HepG2 (cell line): ENCODE data around the gene PRSS8. TPM values are rescaled to one million over a fixed set of nuclear protein-coding genes. Genes with fewer than 3 reads are reported as not detected.

ENCODE experiments used
- CBX5 ChIP-seq: sonication (generic); formaldehyde crosslinking; IDR thresholded peaks from 2 replicates; pipeline ENCODE4 v1.4.0; 2020; ENCODE audit warnings: missing genetic modification reagents, borderline replicate concordance
- CCDC6 ChIP-seq: sonication (generic); formaldehyde crosslinking; IDR thresholded peaks from 2 replicates; pipeline ENCODE4 v1.8.1; 2022; ENCODE audit warnings: mild to moderate bottlenecking, missing genetic modification reagents, moderate library complexity
- EP300 ChIP-seq, 3 experiments: sonication (generic) in 1 of 3; formaldehyde crosslinking in 1 of 3; IDR thresholded peaks; 2 replicates each; pipeline versions ENCODE4 v1.5.1 to v1.6.1; 2011 to 2020; ENCODE audit warnings: low read depth in 2 of 3, low read length in 2 of 3, borderline replicate concordance in 1 of 3, improper control_type of control experiment in 1 of 3, mild to moderate bottlenecking in 1 of 3, missing genetic modification reagents in 1 of 3, moderate library complexity in 1 of 3
- HOXD1 ChIP-seq: sonication (generic); formaldehyde crosslinking; IDR thresholded peaks from 2 replicates; pipeline ENCODE4 v1.5.0; 2020; ENCODE audit warnings: missing genetic modification reagents
- IKZF1 ChIP-seq: fragments of 450-650 bp; IDR thresholded peaks from 2 replicates; pipeline ENCODE4 v1.7.1; 2016
- KMT2A ChIP-seq: sonication (generic); formaldehyde crosslinking; IDR thresholded peaks from 2 replicates; pipeline ENCODE4 v1.4.0; 2020; ENCODE audit warnings: missing genetic modification reagents
- KMT2B ChIP-seq: IDR thresholded peaks from 2 replicates; pipeline ENCODE4 v1.6.1; 2016; ENCODE audit warnings: missing genetic modification reagents, missing compliant biosample characterization
- NR2C2 ChIP-seq: sonication (generic); formaldehyde crosslinking; IDR thresholded peaks from 2 replicates; pipeline ENCODE4 v1.4.0; 2020; ENCODE audit warnings: missing genetic modification reagents, mild to moderate bottlenecking, moderate library complexity, borderline replicate concordance
- ONECUT2 ChIP-seq: sonication (generic); formaldehyde crosslinking; IDR thresholded peaks from 2 replicates; pipeline ENCODE4 v1.4.0; 2020; ENCODE audit warnings: missing genetic modification reagents
- TRIM24 ChIP-seq: sonication (generic); formaldehyde crosslinking; IDR thresholded peaks from 2 replicates; pipeline ENCODE4 v1.8.0; 2022; ENCODE audit warnings: mild to moderate bottlenecking, missing genetic modification reagents
- ZBTB37 ChIP-seq: sonication (generic); formaldehyde crosslinking; IDR thresholded peaks from 2 replicates; pipeline ENCODE4 v1.4.0; 2020; ENCODE audit warnings: mild to moderate bottlenecking, missing genetic modification reagents
- ZNF3 ChIP-seq: IDR thresholded peaks from 2 replicates; pipeline ENCODE4 v1.7.0; 2017; ENCODE audit warnings: inconsistent platforms
- ZNF337 ChIP-seq: sonication (generic); formaldehyde crosslinking; IDR thresholded peaks from 2 replicates; pipeline ENCODE4 v1.5.1; 2020; ENCODE audit warnings: missing genetic modification reagents, low read depth, mild to moderate bottlenecking, borderline replicate concordance
- ZNF354B ChIP-seq: sonication (generic); formaldehyde crosslinking; IDR thresholded peaks from 2 replicates; pipeline ENCODE4 v1.8.0; 2022; ENCODE audit warnings: mild to moderate bottlenecking, missing genetic modification reagents
- ZNF441 ChIP-seq: sonication (generic); formaldehyde crosslinking; IDR thresholded peaks from 2 replicates; pipeline ENCODE4 v1.7.0; 2021; ENCODE audit warnings: missing genetic modification reagents, borderline replicate concordance
- ZNF501 ChIP-seq: sonication (generic); formaldehyde crosslinking; IDR thresholded peaks from 2 replicates; pipeline ENCODE4 v1.5.1; 2020; ENCODE audit warnings: mild to moderate bottlenecking, moderate library complexity, missing genetic modification reagents
- ZNF770 ChIP-seq: sonication (generic); formaldehyde crosslinking; IDR thresholded peaks from 2 replicates; pipeline ENCODE4 v1.5.0; 2020; ENCODE audit warnings: mild to moderate bottlenecking, missing genetic modification reagents
- ZNF777 ChIP-seq: sonication (generic); formaldehyde crosslinking; IDR thresholded peaks from 2 replicates; pipeline ENCODE4 v1.4.0; 2020; ENCODE audit warnings: missing genetic modification reagents
- polyA plus RNA-seq, 8 experiments: library from polyadenylated mRNA; depleted of rRNA in 3 of 8; stranded (reverse) in 7 of 8; unstranded in 1 of 8; fragments of >200 nt; fragmentation: Illumina TruSeq in 4 of 8; extraction: Trizol in 4 of 8; gene quantifications; 2 replicates each; pipeline versions ENCODE4 v1.2.1 to v1.2.3, GENCODE V29; 2011 to 2016; ENCODE audit warnings: low read depth in 4 of 8, missing spikeins in 1 of 8, mixed read lengths in 1 of 8; ENCODE audit not compliant: insufficient read depth in 1 of 8
- total RNA-seq, 5 experiments: library from RNA; depleted of rRNA; stranded (reverse); fragments of >200 nt; fragmentation: Illumina TruSeq; extraction: Trizol; gene quantifications; 2 replicates each; pipeline ENCODE4 v1.2.3, GENCODE V29; 2016; ENCODE audit warnings: low read depth in 1 of 5
- TF ChIP-seq, protein P1 (sequence below): sonication (generic); formaldehyde crosslinking; IDR thresholded peaks from 2 replicates; pipeline ENCODE4 v1.4.0; 2020; ENCODE audit warnings: mild to moderate bottlenecking, low read depth, missing genetic modification reagents
- TF ChIP-seq, protein P2 (sequence below): sonication (generic); formaldehyde crosslinking; conservative IDR thresholded peaks from 2 replicates; pipeline ENCODE4 v1.4.0; 2020; ENCODE audit warnings: missing genetic modification reagents
- TF ChIP-seq, protein P3 (sequence below): sonication (generic); formaldehyde crosslinking; IDR thresholded peaks from 2 replicates; pipeline ENCODE4 v1.5.0; 2020; ENCODE audit warnings: missing genetic modification reagents

The PRSS8 gene
- total and polyA plus RNA-seq, 2 of the 13 experiments (the other 11 are each of a cell fraction or from before 2014, with no cell fraction given), result 2.6 to 7.2 TPM

DNA sequence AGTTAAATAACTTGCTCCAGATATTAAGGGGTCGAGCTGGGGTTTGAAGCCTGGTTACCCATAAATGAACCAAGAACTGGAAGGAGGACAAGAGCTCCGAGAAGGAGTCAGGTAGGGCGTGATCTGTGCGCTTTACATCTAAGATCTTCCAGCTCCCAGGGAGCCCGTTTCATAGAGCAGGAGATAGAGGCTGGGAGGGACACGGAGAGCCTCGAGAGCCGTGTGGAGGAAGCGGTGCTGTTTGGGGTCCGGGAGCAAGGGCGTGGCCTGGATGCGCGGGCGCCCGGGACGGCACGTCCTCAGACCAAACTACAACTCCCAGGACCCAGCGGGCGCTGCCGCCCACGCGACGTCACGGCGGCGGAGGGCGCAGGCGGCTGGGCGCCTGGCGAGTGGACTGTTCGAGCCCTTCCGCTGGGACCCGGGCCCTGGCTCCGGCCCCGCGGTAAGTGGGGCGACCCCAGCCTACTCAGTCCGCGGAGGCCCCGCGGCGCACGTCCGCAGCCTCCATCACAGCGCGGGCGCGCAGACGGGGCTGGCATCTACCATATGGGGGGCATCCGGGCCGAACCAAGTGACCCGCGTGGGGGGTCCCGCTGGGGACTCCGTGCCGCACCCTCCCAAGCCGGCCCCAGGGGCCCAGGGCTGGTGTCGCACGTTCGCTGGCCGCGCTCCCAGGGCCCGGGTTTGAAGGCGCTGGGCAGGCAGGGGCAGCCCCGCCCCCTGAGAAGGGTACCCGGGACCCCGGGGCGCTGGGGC, 27.3 kb downstream of the PRSS8 start, which contains the start of gene BCKDK (continued):
- TF ChIP-seq, protein P1, sequence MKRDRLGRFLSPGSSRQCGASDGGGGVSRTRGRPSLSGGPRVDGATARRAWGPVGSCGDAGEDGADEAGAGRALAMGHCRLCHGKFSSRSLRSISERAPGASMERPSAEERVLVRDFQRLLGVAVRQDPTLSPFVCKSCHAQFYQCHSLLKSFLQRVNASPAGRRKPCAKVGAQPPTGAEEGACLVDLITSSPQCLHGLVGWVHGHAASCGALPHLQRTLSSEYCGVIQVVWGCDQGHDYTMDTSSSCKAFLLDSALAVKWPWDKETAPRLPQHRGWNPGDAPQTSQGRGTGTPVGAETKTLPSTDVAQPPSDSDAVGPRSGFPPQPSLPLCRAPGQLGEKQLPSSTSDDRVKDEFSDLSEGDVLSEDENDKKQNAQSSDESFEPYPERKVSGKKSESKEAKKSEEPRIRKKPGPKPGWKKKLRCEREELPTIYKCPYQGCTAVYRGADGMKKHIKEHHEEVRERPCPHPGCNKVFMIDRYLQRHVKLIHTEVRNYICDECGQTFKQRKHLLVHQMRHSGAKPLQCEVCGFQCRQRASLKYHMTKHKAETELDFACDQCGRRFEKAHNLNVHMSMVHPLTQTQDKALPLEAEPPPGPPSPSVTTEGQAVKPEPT (CRISPR knock-in tag), result no peak
- TF ChIP-seq ZNF770 (CRISPR knock-in tag), result peak; percentile 48; the same call in 1 of the 2 replicates
- TF ChIP-seq, protein P2, sequence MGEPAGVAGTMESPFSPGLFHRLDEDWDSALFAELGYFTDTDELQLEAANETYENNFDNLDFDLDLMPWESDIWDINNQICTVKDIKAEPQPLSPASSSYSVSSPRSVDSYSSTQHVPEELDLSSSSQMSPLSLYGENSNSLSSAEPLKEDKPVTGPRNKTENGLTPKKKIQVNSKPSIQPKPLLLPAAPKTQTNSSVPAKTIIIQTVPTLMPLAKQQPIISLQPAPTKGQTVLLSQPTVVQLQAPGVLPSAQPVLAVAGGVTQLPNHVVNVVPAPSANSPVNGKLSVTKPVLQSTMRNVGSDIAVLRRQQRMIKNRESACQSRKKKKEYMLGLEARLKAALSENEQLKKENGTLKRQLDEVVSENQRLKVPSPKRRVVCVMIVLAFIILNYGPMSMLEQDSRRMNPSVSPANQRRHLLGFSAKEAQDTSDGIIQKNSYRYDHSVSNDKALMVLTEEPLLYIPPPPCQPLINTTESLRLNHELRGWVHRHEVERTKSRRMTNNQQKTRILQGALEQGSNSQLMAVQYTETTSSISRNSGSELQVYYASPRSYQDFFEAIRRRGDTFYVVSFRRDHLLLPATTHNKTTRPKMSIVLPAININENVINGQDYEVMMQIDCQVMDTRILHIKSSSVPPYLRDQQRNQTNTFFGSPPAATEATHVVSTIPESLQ (CRISPR knock-in tag), result 0 out of 2 replicates have a peak, but pooled peaks have one; percentile 23
- no peak for TF ChIP-seq IKZF1
- TF ChIP-seq CCDC6 (CRISPR knock-in tag), result no peak
- TF ChIP-seq ZNF777, result no peak; the same call in 1 of the 2 replicates
- TF ChIP-seq ONECUT2 (CRISPR knock-in tag), result 0 out of 2 replicates have a peak, but pooled peaks have one; percentile 39
- peak; percentile 52; the same call in 1 of the 2 replicates for TF ChIP-seq KMT2B (CRISPR knock-in tag)
- peak; percentile 40; the same call in 1 of the 2 replicates for TF ChIP-seq ZNF441 (CRISPR knock-in tag)
- TF ChIP-seq HOXD1 (CRISPR knock-in tag), result peak; percentile 70; the same call in 1 of the 2 replicates
- TF ChIP-seq KMT2A (CRISPR knock-in tag), result peak; percentile 59
- TF ChIP-seq, protein P3, sequence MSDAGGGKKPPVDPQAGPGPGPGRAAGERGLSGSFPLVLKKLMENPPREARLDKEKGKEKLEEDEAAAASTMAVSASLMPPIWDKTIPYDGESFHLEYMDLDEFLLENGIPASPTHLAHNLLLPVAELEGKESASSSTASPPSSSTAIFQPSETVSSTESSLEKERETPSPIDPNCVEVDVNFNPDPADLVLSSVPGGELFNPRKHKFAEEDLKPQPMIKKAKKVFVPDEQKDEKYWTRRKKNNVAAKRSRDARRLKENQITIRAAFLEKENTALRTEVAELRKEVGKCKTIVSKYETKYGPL (CRISPR knock-in tag), result no peak
- no peak for TF ChIP-seq ZBTB37 (CRISPR knock-in tag)
- TF ChIP-seq ZNF337 (CRISPR knock-in tag), result peak; percentile 52; the same call in 1 of the 2 replicates
- TF ChIP-seq NR2C2 (CRISPR knock-in tag), result peak; percentile 92
- no peak; the same call in 1 of the 2 replicates for TF ChIP-seq ZNF3
- no peak; the same call in 1 of the 2 replicates for TF ChIP-seq ZNF354B (CRISPR knock-in tag)
- no peak for TF ChIP-seq EP300 (IDR thresholded peaks at IDR 0.05; ENCODE audit: low read depth in 2 of 2, low read length in 2 of 2)
- no peak; the same call in 1 of the 2 replicates for TF ChIP-seq EP300 (CRISPR knock-in tag; IDR thresholded peaks at IDR 0.05; ENCODE audit: borderline replicate concordance)
- TF ChIP-seq CBX5 (CRISPR knock-in tag), result 0 out of 2 replicates have a peak, but pooled peaks have one; percentile 37
- TF ChIP-seq ZNF501, result peak; percentile 82; the same call in 1 of the 2 replicates
- no peak for TF ChIP-seq TRIM24
